ENCODE results near the gene TAS1R2.
A peak's percentile ranks its signal among the peaks of the same experiment; 100 is the strongest.

The TAS1R2 gene

DNA sequence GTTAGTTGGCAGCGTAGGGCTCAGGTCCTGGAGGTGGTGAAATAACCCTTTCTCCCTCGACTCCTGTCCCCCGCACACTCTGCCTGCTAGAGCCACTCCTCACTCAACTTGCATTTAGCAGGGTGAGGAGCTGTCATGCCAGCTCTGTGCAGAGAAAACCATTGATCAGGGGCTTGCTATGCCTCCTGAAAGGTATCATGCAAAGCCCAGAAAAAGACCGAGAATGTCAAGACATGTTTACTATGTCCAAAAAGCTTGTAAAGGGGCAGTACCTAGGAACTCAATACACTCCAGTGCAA is 24.9 kb upstream of the TAS1R2 start:
- TF ChIP-seq, protein P1, sequence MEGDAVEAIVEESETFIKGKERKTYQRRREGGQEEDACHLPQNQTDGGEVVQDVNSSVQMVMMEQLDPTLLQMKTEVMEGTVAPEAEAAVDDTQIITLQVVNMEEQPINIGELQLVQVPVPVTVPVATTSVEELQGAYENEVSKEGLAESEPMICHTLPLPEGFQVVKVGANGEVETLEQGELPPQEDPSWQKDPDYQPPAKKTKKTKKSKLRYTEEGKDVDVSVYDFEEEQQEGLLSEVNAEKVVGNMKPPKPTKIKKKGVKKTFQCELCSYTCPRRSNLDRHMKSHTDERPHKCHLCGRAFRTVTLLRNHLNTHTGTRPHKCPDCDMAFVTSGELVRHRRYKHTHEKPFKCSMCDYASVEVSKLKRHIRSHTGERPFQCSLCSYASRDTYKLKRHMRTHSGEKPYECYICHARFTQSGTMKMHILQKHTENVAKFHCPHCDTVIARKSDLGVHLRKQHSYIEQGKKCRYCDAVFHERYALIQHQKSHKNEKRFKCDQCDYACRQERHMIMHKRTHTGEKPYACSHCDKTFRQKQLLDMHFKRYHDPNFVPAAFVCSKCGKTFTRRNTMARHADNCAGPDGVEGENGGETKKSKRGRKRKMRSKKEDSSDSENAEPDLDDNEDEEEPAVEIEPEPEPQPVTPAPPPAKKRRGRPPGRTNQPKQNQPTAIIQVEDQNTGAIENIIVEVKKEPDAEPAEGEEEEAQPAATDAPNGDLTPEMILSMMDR (IDR thresholded peaks at IDR 0.05; ENCODE audit: extremely low read depth, insufficient read depth, missing control alignments), result no peak
- in situ Hi-C loops (cut with MboI; ENCODE audit: low pct_unique_long_range_greater_than_20kb, low sequenced_read_pairs, unreplicated experiment), result no loop called here
- DNase-seq (ENCODE audit: low spot score), result no peak

DNA sequence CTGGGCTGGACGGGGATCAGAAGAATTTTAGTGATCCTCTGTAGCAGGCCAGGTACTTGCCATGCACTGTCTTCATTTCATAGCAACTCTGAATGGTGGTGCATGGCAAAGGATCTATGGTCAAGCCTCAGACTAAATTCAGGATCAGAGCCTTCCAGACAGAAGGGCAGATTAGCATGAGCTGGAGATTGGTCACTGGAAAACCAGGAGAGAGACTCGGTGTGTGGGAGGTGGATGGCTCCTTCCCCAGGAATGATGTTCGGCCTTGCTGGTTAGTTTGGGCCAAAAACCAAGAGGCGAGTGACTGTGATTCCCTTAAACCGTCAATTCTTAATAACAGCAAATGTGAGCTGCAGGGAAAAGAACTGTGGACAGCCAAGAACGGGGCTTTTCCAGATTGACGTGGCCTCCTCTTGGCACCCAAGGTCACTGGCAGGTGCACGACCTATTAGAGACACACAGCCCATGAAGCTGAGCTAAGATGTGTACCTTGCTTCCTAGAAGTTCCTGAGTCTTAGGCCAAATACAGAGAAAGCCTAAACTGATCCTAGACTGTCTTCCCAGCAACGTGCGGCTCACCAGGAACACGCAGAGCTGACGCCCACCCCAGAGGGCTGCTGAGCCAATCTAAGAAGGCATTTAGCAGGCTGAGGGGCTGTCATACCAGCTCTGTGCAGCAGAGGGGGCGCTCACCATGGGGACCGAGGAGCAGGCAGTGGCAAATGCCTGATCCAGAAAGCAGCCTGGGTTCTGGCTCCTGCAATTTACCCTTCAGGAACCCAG is 24.4 kb upstream of the TAS1R2 start:
- peak; percentile 80 for DNase-seq (ENCODE audit: low spot score)
- in situ Hi-C loops (cut with MboI; ENCODE audit: low pct_unique_long_range_greater_than_20kb, low sequenced_read_pairs, unreplicated experiment), result no loop called here
- TF ChIP-seq, protein P1 (IDR thresholded peaks at IDR 0.05; ENCODE audit: extremely low read depth, insufficient read depth, missing control alignments), result peak; percentile 93

DNA sequence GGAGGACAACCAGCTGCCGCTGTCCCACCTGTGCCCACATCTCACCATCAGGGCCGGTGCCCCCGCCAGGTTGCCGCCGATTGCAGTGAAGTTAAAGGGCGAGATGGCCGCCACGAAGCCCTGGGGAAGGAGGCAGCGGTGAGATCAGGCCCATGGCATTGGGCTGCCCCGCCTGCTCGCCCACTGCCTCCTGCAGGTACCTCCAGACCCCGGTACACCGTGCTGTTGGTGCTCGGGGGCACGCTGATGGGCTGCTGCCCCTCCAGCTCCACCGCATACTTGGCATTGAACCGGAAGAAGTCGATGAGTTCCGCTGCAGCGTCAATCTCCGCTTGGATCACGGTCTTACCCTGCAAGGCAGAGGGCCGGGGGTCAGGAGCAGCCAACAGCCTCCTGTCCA is 23.6 kb upstream of the TAS1R2 start:
- no peak for DNase-seq (ENCODE audit: low spot score)
- TF ChIP-seq, protein P1 (IDR thresholded peaks at IDR 0.05; ENCODE audit: extremely low read depth, insufficient read depth, missing control alignments), result no peak
- in situ Hi-C loops (cut with MboI; ENCODE audit: low pct_unique_long_range_greater_than_20kb, low sequenced_read_pairs, unreplicated experiment), result no loop called here

DNA sequence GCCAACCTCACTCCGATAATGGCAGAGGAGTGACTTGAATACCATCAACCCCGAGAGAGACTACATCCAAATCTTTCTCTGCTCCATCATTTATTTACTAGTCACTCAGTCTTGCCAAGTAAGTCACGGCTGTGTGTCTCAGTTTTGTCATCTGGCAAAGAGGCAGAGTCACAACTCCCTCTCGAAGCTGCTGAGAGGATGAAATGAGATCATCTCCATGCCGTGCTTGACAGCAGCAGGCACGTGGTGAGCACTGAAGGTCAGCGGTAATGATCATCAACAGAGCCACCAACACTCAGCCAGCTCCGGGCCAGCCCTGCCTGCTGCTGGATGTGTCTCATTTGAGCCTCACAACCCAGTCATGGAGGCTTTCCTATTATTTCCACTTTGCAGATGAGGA is 23.0 kb upstream of the TAS1R2 start:
- TF ChIP-seq, protein P1 (IDR thresholded peaks at IDR 0.05; ENCODE audit: extremely low read depth, insufficient read depth, missing control alignments), result no peak
- in situ Hi-C loops (cut with MboI; ENCODE audit: low pct_unique_long_range_greater_than_20kb, low sequenced_read_pairs, unreplicated experiment), result no loop called here

DNA sequence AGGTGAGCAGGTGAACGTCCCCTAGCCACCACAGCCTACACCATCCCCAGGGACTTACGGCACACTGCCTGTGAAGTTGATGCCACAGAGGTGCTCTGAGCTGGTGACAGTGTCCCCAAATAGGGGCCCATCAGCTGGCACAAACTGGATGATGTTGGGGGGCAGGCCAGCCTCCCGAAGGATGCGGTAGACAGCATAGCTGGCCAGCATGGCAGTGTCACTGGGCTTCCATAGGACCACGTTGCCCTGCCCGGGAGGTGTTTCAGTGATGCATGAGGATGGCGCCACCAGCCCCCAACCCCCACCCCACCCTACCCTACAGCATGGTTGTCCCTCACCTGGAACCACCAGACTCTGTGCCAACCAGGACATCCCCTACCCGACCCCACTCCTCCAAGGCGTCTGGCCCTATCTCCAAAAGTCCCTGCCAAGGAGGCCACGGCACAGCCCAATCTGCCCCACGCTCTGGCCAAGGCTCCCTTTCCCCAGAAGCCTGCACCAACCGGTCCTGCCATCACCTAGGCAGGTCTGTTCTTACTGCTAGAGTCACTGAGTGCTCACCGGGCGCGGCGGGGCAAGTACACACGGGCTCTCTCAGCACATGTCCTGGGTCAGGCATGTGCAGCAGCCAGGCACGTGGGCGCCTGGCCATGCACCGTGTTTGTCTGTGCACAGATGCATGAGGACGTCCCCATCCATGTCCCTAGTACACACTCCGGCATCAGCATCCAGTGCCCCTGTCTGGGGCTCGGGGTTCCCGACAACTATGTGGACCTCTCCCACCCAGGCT is 22.4 kb upstream of the TAS1R2 start:
- TF ChIP-seq, protein P1 (IDR thresholded peaks at IDR 0.05; ENCODE audit: extremely low read depth, insufficient read depth, missing control alignments), result no peak
- DNase-seq (ENCODE audit: low spot score), result no peak
- in situ Hi-C loops (cut with MboI; ENCODE audit: low pct_unique_long_range_greater_than_20kb, low sequenced_read_pairs, unreplicated experiment), result no loop called here

More for the DNA sequence above, 23.0 kb upstream of the TAS1R2 start:
- no peak for DNase-seq (ENCODE audit: low spot score)

DNA sequence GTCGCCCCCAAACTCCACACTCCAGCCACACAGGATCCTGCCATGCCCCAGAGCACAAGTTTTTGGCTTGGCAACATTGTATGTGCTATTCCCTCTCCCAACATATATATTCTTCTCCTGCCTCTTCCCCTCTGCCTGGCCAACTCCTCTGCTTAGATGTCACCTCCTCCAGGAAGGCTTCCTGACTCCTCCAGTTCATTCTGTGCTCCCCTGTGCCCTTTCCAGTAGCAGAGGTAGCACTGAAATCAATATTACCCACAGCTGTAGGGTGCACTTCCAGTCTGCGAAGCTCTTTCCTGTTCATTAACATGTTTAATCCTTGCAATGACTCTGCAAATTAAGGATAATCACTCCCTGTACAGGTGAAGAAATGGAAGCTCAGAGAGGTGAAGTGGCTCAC is 21.7 kb upstream of the TAS1R2 start:
- no peak for DNase-seq (ENCODE audit: low spot score)
- in situ Hi-C loops (cut with MboI; ENCODE audit: low pct_unique_long_range_greater_than_20kb, low sequenced_read_pairs, unreplicated experiment), result no loop called here
- TF ChIP-seq, protein P1 (IDR thresholded peaks at IDR 0.05; ENCODE audit: extremely low read depth, insufficient read depth, missing control alignments), result no peak
